Activated T-helper 9 cell treated with anti-CD3 and anti-CD28 coated beads, Interleukin-2, amount 50 U/mL, for 16 hours (primary cell): ENCODE results near the gene QDPR.
"Not testable (repeated sequence)": the region's sequence is repeated elsewhere in the genome, so short reads cannot be mapped to it uniquely, and the experiment has no call there.

Source experiments
- DNase-seq: peaks from one replicate; pipeline ENCODE4 v3.0.0-alpha.2; 2020; ENCODE audit warnings: low read depth

Gene QDPR

DNA sequence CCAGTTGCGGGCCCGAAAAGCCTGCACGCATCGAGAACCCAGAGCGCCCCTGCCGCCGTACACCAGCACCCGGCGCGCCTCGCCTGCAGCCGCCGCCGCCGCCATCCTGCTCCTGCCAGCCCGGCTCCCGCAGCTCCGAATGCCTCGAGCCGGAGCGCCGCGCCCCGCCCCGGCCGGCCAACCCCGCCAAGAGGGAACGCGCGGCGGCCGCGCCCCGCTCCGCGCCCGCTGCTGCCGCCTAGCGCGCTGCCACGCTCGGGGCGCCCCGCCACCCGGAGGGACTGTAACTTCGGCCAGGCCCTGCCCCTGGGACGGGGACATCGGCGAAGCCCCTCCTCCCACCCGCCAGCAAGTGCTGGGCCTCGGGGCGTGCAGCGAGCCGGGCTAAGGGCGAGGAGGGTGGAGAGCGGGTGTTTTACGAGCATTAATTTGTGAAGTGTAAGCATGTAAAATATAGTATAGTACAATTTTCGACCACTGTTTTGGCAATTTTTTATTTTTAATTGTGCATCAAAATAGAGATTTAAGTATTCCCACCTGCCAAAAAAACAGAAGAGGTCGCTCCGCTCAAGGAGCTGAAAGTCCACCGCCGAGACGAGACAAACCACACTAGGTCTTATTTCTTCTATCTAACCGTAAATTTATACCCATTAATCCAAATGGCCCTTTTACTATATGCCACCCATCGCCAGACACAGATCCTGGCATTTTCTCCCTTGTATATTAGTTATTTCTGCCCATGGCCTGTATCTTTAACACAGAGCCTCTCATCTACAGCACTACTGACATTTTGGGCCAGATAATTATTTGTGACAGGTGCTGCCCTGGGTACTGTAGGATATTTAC is at the start of gene QDPR:
TSS of gene QDPR (minus strand) at position 141 of the 846 bp plus-strand sequence. CDS start at position 105, 36 bp downstream.
- DNase-seq, result peak; percentile 71

DNA sequence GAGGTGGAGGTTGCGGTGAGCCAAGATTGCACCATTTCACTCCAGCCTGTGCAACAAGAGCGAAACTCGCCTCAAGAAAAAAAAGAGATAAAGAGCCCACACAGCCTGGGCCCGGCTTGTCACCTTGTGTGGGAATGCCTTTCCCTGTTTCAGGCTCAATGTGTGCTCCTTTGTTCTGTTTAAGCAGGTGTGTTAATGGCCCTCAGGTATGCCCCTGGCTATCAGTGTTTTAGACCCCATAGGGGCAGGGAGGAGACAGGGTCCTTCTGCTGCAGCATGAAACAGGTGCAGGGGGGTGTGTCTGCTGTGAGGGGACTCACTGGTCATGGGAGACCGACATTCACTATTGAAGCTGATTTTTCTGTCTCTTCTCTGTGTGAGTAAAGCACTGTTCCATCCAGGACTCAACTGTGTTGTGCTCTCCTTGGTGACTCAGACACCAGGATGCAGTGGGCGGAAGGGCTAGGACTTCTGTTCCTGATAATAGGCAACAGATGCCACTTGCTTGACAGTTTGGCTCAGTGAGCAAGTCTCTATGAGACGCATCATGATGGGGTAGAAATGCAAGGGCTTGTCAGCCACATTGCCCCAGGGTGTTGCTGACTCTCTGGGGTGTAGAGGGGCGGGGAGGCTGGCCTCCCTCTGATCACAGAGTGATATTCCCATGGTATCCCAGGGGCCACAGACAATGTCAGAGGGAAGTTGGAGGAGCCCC is 49.5 kb upstream of the QDPR start:
- DNase-seq, result no peak

DNA sequence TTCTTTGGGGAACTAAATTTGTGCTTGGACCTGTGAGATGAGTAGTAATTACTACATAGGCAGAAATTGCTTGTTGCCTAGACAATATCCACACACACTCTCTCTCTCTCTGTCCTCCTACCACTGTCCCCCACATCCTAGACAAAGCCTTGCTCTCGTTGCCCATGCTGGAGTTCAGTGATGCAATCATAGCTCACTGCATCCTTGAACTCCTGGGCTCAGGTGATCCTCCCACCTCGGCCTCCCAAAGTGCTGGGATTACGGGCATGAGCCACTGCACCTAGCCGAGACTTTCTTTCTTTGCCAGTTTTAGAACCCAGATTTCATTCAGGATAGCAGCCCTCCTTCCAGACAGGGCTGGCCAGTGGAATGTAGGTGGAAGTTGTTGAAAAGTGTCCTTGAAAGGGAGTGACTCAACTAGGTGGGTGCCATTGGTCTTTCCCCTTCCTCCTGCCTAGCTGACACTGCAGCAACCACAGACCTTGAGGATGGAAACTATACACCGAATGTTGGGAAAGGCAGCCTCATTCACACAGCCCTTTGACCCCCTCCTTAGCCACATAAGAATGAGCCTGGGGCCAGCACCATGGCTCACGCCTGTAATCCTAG is 48.3 kb upstream of the QDPR start:
- no peak for DNase-seq

DNA sequence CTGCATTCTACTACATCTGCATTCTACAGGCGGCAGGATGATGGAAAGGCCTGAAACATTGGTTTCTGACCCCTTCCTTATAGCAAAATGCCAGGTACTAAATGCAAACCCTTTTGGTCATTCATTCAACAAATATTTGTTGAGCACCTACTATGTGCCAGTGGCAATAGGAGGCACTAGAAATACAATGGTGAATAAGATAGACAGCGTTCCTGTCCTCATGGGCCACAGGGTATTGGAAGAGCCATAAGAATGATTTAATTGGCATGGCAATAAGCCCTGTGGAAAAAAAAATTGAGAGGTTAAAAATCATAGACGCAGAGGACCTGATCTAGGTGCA is 47.8 kb upstream of the QDPR start:
- DNase-seq, result no peak

DNA sequence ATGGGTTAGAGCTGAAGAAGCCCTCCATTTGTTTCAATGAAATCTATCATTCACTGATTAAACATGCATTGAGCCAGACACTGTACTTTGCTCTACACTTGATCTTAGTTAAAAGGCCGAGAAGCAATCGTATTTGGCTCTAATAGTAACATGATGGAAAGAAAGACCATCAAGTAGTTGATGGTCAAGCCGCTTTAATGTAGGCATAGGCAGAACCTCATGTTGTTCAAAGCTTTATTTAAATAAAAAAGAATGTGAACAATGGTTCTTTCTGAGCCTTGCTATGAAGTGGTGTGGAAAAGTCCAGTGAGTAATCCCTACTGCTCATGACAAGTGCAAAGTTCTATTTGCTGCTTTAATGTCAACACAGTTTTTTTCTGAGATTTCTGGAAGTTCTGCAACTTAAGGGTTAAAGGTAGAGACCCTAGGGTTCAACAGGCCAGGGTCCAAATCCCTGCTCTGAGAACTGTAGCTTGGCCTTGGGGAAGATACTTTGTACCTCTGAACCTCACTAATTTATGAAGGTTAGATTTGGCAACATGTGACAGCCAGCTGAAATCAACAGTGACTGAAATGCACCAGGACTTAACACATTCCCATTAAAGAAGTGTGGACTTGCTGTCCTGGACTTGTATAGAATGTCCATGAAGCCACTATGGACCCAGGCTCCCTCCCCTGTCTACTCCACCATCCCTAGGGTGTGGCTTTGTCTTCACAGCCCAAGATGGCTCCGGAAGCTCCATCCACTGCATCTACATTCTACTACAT is 47.2 kb upstream of the QDPR start:
- no peak for DNase-seq

DNA sequence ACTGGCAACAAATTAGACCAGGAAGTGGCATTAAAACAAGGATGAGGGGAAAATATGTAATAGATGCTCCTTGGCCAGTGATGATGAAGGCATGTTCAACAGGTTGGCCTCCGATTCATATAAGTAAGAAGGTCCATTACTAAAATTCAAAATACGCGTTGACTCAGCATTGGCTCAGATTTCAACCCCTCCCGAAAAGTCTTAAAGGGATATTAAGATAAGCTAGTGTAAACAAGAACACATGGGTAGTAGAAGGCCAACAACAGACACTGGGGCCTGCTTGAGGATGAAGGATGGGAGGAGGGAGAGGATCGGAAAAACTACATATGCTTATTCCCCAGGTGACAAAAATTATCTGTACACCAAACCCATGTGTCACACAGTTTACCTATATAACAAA is 46.0 kb upstream of the QDPR start:
- DNase-seq, result no peak

DNA sequence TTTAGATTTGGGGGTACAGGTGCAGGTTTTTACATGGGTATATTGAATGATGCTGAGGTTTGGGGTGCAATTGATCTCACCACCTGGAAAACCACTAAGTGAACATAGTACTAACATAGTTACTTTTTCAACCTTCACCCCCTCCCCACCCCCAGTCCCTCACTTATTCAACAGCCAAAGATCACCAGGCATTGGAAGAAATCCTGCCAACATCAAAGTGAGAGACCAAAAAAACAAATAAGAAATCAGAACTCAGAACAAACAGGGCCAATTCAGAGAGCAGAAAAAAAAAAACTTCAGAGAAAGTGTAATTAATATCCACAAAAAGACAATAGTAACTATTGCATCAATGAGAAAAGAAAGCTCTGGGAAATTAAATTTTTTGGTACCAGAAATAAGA is 44.6 kb upstream of the QDPR start:
- no peak for DNase-seq

DNA sequence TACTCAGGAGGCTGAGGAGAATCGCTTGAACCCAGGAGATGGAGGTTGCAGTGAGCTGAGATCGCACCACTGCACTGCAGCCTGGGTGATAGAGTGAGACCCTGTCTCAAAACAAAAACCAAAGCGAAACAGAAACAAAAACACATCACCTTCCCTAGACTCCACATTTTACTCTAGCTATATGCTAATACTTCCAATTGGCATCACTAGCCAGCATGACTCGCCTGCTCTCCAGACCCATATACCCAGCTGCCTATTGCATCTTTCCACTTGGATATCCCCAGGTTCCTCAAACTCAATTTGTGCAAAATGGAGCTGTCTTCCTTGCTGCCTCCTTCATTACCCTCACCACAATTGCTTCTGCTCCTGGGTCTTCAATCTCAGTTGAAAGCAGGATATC is 42.7 kb upstream of the QDPR start:
- DNase-seq, result no peak

DNA sequence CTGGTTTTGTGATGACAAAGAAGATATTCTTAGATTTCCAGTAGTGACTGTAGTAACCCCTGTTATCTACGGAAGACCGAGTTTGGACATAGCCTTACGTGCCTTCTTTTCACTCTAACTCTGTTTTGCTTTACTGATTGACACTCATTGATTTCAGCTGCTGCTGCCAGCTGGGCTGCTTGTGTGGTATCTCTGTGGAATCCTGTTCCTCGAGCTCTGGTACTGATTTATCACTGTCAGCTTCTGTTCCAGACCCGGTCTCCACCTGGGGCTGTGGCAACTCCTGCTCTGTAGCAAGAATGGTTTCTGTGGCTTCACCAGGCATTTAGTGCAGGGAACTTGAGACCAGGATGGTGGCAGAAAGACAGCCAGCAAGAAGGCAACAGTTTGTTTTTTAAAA is 40.5 kb upstream of the QDPR start:
- no peak for DNase-seq

DNA sequence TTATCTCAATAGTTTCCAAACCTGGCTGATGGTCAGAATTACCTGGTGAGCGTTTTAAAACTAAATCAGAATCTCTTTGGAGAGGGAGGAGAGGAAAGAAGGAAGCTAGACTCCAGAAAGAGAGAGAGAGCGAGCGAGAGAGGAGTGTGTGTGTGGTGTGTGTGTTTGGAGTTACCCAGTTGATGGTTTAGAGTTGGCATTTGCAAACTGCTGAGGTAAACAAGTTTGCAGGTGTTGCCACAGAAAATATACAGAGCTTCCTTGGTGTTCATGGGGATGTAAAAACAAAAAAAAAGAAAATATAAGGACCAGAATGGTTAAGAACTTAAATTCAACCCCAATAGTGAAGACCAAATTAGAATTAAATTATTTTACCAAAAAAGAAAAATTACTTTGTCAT is 38.7 kb upstream of the QDPR start:
- no peak for DNase-seq

DNA sequence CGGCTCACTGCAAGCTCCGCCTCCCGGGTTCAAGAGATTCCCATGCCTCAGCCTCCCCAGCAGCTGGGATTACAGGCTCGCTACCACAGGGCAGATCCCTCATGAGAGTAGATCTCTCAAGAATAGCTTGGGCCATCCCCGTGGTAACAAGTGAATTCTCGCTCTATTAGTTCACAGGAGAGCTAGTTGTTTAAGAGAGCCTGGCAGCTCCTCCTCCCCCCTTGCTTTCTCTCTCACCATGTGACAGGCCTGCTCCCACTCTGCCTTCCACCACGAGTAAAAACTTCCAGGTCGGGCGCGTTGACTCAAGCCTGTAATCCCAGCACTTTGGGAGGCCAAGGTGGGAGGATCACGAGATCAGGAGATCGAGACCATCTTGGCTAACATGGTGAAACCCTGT is 34.8 kb upstream of the QDPR start:
- DNase-seq, result no peak

DNA sequence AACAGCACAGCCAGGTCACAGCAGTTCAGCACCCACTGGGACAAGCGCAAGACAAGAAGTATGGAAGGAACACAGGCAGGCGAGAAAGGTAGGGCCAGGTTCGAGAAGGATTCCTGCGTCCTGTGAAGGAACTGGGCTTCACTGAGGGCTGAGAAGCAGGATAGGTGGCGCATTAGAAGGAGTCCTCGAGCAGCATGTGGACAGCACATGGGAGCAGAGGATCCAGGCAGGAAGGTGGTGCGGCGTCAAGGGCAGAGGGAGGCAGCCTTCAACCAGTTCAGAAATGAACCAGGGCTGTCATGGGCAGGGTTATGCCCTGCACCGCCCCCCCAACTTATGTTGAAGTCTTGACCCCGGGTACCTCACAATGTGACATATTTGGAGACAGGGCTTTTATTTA is 34.3 kb upstream of the QDPR start:
- no peak for DNase-seq

DNA sequence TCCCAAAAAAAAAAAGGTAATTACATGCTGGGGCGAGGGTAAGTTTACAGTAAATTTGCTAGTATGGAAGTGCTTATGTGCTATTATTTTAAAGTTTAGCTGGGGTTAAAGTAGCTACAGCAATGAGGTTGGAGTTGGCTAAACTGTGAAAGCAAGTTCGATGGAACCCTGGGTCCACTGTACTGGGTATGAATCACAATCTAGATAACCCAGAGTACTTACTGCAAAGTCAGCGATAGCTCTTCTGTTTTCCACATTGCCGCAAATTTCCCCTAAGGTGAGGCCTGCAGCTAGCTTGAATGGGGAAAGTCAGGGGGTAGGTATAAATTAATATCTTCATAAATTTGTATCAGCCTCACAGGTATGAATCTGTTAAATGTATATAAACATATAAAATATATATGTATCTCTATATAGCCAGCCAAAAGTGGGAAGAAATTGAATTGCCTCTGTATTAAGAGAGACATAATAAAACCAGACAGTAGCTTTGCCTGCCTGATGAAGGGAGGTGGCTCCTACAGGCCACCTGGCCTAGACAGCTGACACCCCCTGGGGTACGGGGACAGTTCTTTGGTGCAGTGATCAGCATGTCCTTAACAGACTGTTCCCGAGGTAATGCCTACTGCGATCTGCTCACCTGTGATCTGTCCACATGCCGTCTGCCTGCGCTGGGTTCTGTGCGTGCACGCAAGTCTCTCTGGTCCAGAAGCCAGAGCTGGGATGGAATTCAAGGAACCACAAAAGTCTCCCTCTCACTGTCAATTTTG is 33.7 kb upstream of the QDPR start:
- no peak for DNase-seq

DNA sequence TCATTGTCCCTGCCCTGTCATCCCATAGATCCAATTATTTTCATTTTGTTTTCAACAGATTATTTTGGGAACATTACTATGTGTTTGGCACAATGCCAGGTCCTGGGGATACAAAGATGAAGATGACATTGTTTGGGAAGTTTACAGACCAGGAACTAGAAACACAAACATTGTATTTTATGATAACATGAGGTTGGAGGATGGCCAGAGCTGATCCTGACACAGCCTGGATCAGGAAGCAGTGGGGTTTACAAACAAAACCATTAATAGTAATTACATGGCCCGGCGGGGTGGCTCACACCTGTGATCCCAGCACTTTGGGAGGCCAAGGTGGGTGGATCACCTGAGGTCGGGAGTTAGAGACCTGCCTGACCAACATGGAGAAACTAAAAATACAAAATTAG is 32.9 kb upstream of the QDPR start:
- DNase-seq, result no peak

DNA sequence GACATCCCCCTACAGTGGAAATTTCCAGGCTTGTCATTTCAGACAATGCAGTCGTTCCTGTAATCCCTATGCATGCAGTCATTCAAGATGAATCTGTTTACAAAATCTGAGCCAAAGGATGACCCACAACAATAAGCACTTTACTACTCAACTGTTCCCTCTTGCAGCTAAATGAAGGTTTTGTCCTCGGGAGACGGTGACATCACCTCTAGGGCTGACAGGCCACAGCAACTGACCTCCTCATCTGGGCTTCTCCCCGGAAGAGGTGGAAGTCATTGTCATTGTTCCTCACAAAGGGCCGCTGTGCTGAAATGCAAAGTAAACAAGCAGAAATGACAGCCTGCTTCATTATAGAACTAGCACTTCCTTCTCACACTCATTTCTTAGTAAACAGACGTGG is 32.3 kb upstream of the QDPR start:
- no peak for DNase-seq

DNA sequence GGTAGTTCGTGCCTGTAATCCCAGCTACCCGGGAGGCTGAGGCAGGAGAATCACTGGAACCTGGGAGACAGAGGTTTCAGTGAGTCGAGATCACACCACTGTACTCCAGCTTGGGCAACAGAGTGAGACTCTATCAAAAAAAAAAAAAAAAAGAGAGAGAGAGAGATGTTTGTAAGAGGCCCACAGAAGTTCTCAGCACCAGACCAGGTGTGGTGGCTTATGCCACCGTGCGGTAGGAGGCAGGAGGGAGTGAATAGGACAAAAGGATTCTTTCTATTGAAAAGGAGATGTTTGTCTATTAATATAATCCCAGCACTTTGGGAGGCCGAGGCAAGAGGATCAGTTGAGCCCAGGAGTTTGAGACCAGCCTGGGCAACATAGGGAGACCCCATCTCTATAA is 25.2 kb upstream of the QDPR start:
- DNase-seq, result not testable (repeated sequence)

DNA sequence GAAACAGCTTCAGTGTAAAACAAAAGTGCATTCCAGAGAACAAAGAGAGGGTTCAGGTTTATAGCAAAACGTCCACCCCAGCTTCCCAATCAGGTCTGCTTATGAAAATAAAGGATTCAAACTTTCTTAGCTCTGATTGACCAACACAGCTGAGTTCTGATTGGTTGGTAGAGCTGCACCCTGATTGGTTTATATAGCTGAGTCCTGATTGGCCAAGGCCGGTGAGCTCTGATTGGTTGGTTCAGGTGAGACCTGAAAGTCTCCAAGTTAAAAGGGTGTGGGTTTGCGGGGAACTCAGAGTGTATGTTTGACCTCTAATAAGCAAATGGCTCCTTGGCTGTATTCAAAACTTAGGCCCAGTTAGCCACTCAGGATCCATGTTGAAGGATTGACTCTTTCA is 24.0 kb upstream of the QDPR start:
- no peak for DNase-seq

DNA sequence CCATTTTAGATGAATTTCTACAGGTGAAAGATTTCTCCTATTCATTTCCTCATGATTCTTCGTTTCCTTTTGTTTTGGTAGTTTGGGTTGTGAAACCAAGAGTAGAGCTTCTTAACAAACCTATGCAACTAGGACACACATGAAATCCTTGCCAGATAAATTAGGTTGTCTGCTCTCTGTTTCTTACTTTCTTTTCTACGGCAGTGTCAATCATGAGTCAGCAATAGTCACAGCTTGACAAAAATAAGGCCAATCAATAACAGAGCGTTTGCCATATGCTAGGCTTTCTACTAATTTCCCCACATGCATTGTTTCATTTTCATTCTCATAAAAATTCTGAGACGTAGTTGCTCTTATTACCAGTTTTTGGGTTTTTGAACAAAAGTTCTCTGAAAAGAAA is 23.4 kb upstream of the QDPR start:
- DNase-seq, result no peak

DNA sequence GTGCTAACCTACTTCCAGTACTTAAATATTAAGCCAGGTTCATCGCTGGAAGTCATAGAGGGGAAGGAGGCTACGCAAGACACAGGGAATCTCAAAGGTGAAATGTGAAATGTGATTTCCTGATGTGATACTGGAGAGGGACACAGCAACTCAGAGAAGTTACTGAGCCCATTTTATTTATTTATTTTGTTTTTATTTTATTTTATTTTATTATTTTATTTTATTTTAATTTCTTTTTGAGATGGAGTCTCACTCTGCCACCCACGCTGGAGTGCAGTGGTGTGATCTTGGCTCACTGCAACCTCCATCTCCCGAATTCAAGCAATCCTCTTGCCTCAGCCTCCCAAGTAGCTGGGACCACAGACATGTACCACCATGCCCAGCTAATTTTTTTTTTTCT is 22.8 kb upstream of the QDPR start:
- no peak for DNase-seq

DNA sequence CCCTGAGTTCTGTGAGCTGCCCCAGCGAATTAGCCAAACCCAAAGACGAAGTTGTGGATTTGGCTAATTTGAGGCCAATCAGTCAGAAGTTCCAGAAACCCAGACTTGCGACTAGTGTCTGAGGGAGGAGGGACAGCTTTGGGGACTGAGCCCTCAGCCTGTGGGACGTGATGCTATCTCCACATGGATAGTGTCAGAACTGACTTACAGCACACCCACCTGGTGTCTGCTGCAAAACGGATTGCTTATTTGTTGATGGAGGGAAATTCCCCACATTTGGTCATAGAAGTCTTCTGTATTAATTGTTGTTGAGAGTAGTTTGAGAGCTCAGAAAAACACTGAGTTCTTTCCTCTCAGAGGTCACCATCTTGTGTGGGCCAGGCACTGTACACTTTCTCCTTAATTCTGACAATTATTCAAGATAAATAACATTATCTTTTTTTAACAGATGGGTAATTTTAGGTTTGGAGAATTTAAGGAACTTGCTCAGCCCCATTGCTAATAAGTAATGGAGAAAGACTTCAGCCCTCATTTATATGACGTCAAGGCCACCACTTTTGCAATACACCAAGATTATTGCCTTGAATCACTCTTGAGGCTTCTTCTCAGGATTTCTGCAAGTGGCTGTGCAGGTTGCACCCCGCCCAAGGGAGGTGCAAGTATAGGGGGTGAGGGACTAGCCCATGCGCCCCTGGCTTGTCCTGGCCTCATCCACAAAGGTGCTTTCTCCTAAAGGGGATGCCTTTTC is 19.8 kb upstream of the QDPR start:
- DNase-seq, result no peak

DNA sequence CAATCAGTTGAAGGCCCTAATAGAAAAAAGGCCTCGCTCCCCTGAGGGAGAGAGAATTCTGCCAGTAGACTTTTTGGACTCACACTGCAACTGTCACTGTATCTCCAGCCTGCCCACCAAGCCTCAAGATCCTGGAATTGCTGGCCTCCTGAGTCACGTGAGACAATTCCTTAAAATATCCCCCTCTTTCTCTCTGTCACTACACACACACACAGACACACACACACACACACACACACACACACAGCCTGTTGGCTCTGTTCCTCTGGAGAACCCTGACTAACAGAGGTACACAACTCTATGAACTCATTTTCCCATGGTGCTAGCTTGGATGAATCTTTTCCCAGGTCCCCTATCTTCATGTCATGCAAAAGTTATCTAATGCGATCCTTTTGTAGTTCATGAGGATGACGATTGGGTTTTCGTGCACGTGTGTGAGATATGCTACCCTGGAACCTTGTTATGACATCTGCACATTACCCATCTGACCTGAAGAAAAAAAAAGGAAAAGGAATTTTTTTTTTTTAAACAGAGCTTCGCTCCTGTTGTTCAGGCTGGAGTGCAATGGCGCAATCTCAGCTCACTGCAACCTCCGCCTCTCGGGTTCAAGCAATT is 16.8 kb upstream of the QDPR start:
- no peak for DNase-seq
